Limb (tissue), 2 donors: ENCODE data around the gene NGFR.
"Not testable (repeated sequence)": the region's sequence is repeated elsewhere in the genome, so short reads cannot be mapped to it uniquely, and the experiment has no call there.

Experiments
- DNase-seq, 2 donors: peaks; one replicate each; pipeline ENCODE4 v3.0.0-alpha.2; 2016; ENCODE audit errors: extremely low spot score in 2 of 2

Gene NGFR

GRCh38 chr17:49545007-49545660 is 50.0 kb downstream of the NGFR start:
- no peak for DNase-seq

- no peak for DNase-seq
Observed at GRCh38 chr17:49545806-49546545, 50.9 kb downstream of the NGFR start.

GRCh38 chr17:49546546-49547535 is 51.7 kb downstream of the NGFR start:
- DNase-seq, result no peak

GRCh38 chr17:49547566-49547965 is 52.5 kb downstream of the NGFR start:
- DNase-seq, result no peak

GRCh38 chr17:49548051-49548505 is 53.0 kb downstream of the NGFR start:
- DNase-seq, result no peak

GRCh38 chr17:49548506-49549310 is 53.6 kb downstream of the NGFR start:
- no peak for DNase-seq

GRCh38 chr17:49549311-49549605 is 54.2 kb downstream of the NGFR start:
- no peak for DNase-seq

- DNase-seq, result no peak
Observed at GRCh38 chr17:49549691-49550678, 54.9 kb downstream of the NGFR start.

GRCh38 chr17:49550764-49551163 is 55.7 kb downstream of the NGFR start:
- DNase-seq, result not testable (repeated sequence)

- DNase-seq, result no peak
Observed at GRCh38 chr17:49551221-49552069, 56.4 kb downstream of the NGFR start.

- no peak for DNase-seq
Observed at GRCh38 chr17:49552070-49552751, 57.1 kb downstream of the NGFR start.

- DNase-seq, result no peak
Observed at GRCh38 chr17:49553676-49554335, 58.7 kb downstream of the NGFR start.

- peak in 1 of 2 donors; percentile 33 for DNase-seq
Observed at GRCh38 chr17:49554694-49555494, 59.8 kb downstream of the NGFR start.

- DNase-seq, result peak in 1 of 2 donors; percentile 38
Observed at GRCh38 chr17:49555495-49556222, 60.6 kb downstream of the NGFR start.

GRCh38 chr17:49556223-49556943 is 61.3 kb downstream of the NGFR start:
- DNase-seq, result peak; percentile 75 to 93
